ENCODE data around the gene GRK5.
"Not testable (repeated sequence)": the region's sequence is repeated elsewhere in the genome, so short reads cannot be mapped to it uniquely, and the experiment has no call there.

DNA sequence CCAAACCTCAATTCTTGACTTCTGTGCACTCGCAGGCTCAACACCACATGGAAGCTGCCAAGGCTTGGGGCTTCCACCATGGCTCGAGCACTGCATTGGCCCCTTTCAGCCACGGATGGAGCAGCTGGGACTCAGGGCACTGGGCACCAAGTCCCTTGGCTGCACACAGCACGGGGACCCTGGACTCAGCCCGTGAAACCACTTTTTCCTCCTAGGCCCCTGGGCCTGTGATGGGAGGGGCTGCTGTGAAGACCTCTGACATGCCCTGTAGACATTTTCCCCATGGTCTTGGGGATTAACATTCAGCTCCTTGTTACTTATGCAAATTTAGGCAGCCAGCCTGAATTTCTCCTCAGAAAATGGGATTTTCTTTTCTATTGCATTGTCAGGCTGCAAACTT lies 227.6 kb downstream of the GRK5 start:
- TF ChIP-seq EZH2 (IDR thresholded peaks at IDR 0.05; ENCODE audit: insufficient read depth, poor library complexity, severe bottlenecking); EZH2phosphoT487 (IDR thresholded peaks at IDR 0.05; ENCODE audit: insufficient read depth, low read depth): not testable (repeated sequence)
